Colonic mucosa (tissue), 4 donors: ENCODE results near the gene GNMT. TPM values are rescaled to one million over a fixed set of nuclear protein-coding genes. Genes with fewer than 3 reads are reported as not detected.
A peak's percentile ranks its signal among the peaks of the same experiment; 100 is the strongest.
"Not testable (repeated sequence)": the region's sequence is repeated elsewhere in the genome, so short reads cannot be mapped to it uniquely, and the experiment has no call there.

ENCODE experiments used
- DNase-seq: peaks from one replicate; pipeline ENCODE4 v3.0.0-alpha.2; 2020
- H3K27ac ChIP-seq: fragments of 200-600 bp; one replicate; pipeline ENCODE4 v1.8.0; 2021
- H3K27me3 ChIP-seq: fragments of 200-600 bp; one replicate; pipeline ENCODE4 v1.8.0; 2021
- H3K36me3 ChIP-seq: fragments of 200-600 bp; one replicate; pipeline ENCODE4 v1.8.0; 2021
- H3K4me1 ChIP-seq: fragments of 200-600 bp; one replicate; pipeline ENCODE4 v1.8.0; 2021; ENCODE audit warnings: mild to moderate bottlenecking
- H3K4me3 ChIP-seq: fragments of 200-600 bp; one replicate; pipeline ENCODE4 v1.8.0; 2021
- H3K9ac ChIP-seq, 2 donors: one replicate each; pipeline ENCODE4 v1.7.0; 2013; ENCODE audit warnings: control low read depth in 2 of 2, low read depth in 2 of 2, low read length in 2 of 2
- H3K9me3 ChIP-seq: fragments of 200-600 bp; one replicate; pipeline ENCODE4 v1.8.0; 2021
- intact Hi-C: fragments of 100-400 bp; cut with DNase I; formaldehyde crosslinking; loops from one replicate; pipeline ENCODE4 v1.14.1; 2022
- total RNA-seq, 2 donors: library from RNA; stranded (reverse); fragmentation: NEBNext Ultra II Directional in 1 of 2; extraction: Animal tissue kit (Norgen Biotek cat#: 25700) in 1 of 2; gene quantifications; one replicate each; pipeline ENCODE4 v1.2.1, GENCODE V29; 2021
- TF ChIP-seq, protein P1 (sequence below): fragments of 200-600 bp; IDR thresholded peaks from one replicate; pipeline ENCODE4 v1.8.0; 2022; ENCODE audit warnings: antibody characterized with exemption, mild to moderate bottlenecking
- donor health status: healthy.
- donor health status: DM: no; HTN: no; CAD: no.
- donor health status: DM: no; HTN: no; CAD: no.

GNMT gene
- total RNA-seq, 2 donors from 2014 or later: 0.96 TPM; not detected in 1

DNA sequence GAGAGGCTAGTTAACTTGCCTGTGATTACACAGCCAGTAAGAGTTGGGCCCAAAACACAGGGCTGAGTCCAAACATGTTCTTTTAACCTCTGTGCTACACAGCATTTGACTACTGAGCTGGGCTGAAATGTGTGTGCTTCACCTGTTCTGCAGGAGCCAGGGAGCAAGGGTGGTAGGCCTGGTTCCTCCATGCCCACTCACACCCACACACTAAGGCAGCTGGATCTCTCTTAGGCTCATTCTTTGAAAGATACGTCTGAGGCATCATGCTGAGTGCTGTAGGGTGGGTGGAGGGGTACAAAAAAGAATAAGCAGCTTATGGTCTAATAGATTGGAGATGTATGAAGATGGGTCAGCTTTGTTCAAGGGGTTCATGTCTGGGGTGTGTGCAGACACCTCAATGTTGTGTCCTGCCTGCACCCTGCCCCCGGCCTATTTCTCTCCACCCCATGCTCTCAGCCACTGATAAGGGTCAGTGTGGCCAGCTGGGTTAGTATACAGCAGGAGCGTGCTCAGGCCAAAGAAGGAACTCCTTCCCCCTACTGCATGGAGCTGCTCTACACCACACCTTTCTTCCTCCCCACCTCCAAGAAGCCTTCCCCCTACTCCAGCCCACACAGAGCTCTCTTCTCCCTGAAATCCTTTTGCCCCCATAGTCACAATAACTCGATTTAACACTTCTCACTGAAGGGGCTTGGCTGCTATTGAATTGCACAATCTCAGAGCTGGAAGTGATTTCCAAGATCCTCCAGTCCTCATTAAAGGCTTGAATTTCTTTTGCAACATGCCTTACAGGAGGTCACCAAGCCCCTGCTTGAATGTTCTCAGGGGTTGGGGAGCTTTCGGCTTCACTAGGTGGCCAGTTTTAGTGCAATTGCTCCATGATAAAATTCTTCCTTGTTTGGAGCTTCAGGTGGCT, 27.2 kb downstream of the GNMT start:
- TF ChIP-seq, protein P1, sequence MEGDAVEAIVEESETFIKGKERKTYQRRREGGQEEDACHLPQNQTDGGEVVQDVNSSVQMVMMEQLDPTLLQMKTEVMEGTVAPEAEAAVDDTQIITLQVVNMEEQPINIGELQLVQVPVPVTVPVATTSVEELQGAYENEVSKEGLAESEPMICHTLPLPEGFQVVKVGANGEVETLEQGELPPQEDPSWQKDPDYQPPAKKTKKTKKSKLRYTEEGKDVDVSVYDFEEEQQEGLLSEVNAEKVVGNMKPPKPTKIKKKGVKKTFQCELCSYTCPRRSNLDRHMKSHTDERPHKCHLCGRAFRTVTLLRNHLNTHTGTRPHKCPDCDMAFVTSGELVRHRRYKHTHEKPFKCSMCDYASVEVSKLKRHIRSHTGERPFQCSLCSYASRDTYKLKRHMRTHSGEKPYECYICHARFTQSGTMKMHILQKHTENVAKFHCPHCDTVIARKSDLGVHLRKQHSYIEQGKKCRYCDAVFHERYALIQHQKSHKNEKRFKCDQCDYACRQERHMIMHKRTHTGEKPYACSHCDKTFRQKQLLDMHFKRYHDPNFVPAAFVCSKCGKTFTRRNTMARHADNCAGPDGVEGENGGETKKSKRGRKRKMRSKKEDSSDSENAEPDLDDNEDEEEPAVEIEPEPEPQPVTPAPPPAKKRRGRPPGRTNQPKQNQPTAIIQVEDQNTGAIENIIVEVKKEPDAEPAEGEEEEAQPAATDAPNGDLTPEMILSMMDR: no peak
- Histone ChIP-seq H3K27me3 (no peaks in the 10 kb centered on the region), H3K36me3 (no peaks in the 10 kb centered on the region), H3K4me3 (no peak overlapping the region), H3K9me3 (no peaks in the 10 kb centered on the region), H3K27ac (no peak overlapping the region), H3K9ac (no peak overlapping the region), H3K4me1 (peaks cover 12% of the 10 kb centered on the region)
- no peak for DNase-seq
- intact Hi-C loops: no loop called here

DNA sequence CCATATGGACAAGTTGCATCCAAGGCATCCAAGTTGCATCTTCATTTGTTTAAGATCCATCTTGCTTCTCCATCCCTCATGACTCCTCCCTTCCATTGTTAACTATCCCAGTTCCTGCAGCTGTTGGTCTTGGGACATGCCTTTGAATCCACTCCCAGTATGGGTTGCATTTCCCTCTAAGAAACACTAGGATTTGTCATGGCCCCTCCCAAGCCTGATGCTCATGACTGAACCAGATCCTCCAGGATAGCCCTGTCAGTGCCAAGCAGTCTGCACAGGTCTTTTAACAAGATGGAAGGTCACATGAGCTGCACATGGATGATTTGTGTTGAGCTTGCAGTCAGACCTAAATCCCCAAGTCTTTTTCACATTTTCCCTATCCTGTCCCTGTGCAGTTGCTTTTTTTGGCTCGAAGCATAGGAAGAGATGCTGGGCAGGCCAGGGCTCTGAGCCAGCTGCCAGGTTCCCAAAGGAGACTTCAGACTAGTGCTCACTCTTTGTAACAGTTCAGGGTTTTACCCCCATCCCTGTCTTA, 28.0 kb downstream of the GNMT start:
- no peak for DNase-seq
- Histone ChIP-seq H3K9me3 (no peaks in the 10 kb centered on the region), H3K4me3 (no peak overlapping the region), H3K9ac (no peak overlapping the region), H3K27me3 (no peaks in the 10 kb centered on the region), H3K27ac (no peak overlapping the region), H3K4me1 (peaks cover 12% of the 10 kb centered on the region), H3K36me3 (no peaks in the 10 kb centered on the region)
- TF ChIP-seq, protein P1: no peak
- intact Hi-C loops: no loop called here

DNA sequence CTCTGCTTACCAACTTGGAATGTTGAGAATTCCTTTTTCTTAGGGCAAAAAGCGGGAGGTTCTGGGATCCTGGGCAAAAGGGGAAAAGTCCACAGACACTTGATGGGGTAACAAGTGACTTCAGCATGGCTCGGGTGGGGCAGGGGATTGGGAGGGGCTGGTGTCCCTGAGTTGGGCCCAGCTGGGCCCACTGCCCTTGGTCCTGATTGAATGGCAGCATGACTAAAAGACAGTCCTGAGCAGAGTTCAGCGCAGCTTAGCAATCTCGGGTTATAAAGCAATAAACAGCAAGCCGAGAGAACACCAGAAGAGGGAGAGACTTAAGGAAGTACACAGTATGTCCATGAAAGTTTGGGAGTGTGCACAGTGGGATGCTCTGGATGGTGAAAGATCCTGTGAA, 29.4 kb downstream of the GNMT start:
- Histone ChIP-seq H3K9me3 (no peaks in the 10 kb centered on the region), H3K36me3 (no peaks in the 10 kb centered on the region), H3K9ac (no peak overlapping the region), H3K27me3 (no peaks in the 10 kb centered on the region), H3K4me1 (peaks cover 12% of the 10 kb centered on the region), H3K4me3 (no peak overlapping the region), H3K27ac (peak overlapping the region; percentile 55)
- intact Hi-C loops: no loop called here
- TF ChIP-seq, protein P1: no peak
- peak; percentile 63 for DNase-seq

DNA sequence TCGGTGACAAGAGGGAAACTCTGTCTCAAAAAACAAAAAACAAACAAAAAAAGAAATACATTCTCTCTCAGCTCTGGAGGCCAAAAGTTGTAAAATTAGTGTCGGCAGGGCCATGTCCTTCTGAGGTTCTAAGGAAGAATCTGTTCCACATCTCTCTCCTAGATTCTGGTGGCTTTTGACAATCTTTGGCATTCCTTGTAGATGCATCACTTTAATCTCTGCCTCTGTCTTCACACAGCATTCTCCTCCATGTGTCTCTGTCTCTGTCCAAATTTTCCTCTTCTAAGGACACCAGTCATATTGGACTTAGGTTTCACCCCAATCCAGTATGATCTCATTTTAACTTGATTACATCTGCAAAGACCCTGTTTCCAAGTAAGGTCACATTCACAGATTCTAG, 32.9 kb downstream of the GNMT start:
- Histone ChIP-seq H3K9me3 (no peaks in the 10 kb centered on the region), H3K27me3 (no peaks in the 10 kb centered on the region), H3K4me3 (no peak overlapping the region), H3K27ac (no peak overlapping the region), H3K36me3 (no peaks in the 10 kb centered on the region), H3K9ac (no peak overlapping the region), H3K4me1 (no peaks in the 10 kb centered on the region)
- DNase-seq: no peak
- intact Hi-C loops: no loop called here
- TF ChIP-seq, protein P1: no peak

DNA sequence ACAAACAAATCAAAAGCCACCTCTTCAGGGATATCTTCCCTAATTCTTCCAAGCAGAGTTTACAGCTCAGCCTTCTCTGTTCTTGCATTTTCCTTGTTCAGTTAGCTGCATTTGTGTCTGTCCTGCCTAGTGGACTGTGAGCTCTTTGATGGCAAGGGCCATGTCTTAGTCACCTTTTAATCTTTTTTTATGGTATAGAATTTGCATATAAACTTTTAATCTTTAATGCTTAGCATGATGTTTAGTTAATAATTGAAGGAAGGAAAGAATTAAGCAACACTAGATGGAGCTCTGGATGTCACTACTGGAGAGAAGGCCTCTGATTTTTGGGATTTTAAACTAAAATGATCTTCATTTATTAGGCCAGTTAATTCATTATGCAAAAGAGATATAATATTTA, 36.0 kb downstream of the GNMT start:
- H3K27me3 ChIP-seq: no peaks in the 10 kb centered on the region
- DNase-seq: no peak
- H3K27ac ChIP-seq: no peak overlapping the region
- H3K9me3 ChIP-seq: no peaks in the 10 kb centered on the region
- TF ChIP-seq, protein P1: no peak
- intact Hi-C loops: no loop called here
- H3K9ac ChIP-seq: no peak overlapping the region
- no peaks in the 10 kb centered on the region for H3K4me1 ChIP-seq
- H3K36me3 ChIP-seq: no peaks in the 10 kb centered on the region
- H3K4me3 ChIP-seq: no peak overlapping the region

DNA sequence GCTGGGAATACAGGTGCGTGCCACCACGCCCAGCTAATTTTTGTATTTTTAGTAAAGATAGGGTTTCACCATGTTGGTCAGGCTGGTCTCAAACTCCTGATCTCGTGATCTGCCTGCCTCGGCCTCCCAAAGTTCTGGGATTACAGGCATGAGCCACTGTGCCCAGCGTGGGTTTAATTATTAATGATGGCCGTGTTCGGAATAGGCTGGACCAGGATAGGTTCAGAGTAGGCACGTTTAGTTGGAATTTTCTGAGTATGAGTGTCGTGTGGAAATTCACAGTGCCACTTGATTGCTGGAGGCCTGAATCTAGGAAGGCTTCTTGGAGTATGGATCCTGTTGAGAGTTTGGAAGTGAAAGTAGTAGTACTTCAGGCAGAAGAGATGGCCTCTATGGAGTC, 37.7 kb downstream of the GNMT start:
- H3K9ac ChIP-seq, H3K4me3 ChIP-seq, intact Hi-C loops, H3K27me3 ChIP-seq, H3K9me3 ChIP-seq, H3K27ac ChIP-seq, H3K4me1 ChIP-seq, H3K36me3 ChIP-seq, DNase-seq: not testable (repeated sequence)
